HL-60 (cell line): ENCODE measurements around the gene MX2.

Experiments used
- CTCF ChIP-seq: IDR thresholded peaks from one replicate; pipeline ENCODE4 v1.5.1; 2011; ENCODE audit warnings: low read length, control low read depth, inconsistent platforms; ENCODE audit not compliant: insufficient read depth
- GABPA ChIP-seq: IDR thresholded peaks from 2 replicates; pipeline ENCODE4 v1.6.1; 2012; ENCODE audit warnings: low read depth
- POLR2AphosphoS5 ChIP-seq: IDR thresholded peaks from 2 replicates; pipeline ENCODE4 v1.6.1; 2012; ENCODE audit warnings: low read depth
- REST ChIP-seq: IDR thresholded peaks from 2 replicates; pipeline ENCODE4 v1.6.1; 2012; ENCODE audit warnings: low read depth; ENCODE audit not compliant: insufficient replicate concordance
- SPI1 ChIP-seq: IDR thresholded peaks from 2 replicates; pipeline ENCODE4 v1.6.1; 2012; ENCODE audit warnings: low read depth, mild to moderate bottlenecking, borderline replicate concordance

- TF ChIP-seq CTCF (no peak), REST (no peak), POLR2AphosphoS5 (no peak), SPI1 (no peak), GABPA (no peak)
These were observed 46.1 kb upstream of the MX2 start for GRCh38 chr21:41315726-41316125.
